B cell (primary cell): Measurements from ENCODE around the gene H1-8. TPM values are rescaled to one million over a fixed set of nuclear protein-coding genes. Genes with fewer than 3 reads are reported as not detected.

Source experiments
- ATAC-seq: fragments of 200-7000 bp; cut with Tn5 transposase; one replicate; pipeline ENCODE4 v1.10.0; 2021; ENCODE audit warnings: low read depth, mild to moderate bottlenecking, moderate number of reproducible peaks, moderate library complexity
- CTCF ChIA-PET: fragments of 350-600 bp; sonication (Branson Sonifier 250); formaldehyde crosslinking; loops from one replicate; lab custom pipeline; 2021; ENCODE audit warnings: antibody characterized with exemption, inconsistent platforms; lab: Charles Lee
- POLR2A ChIA-PET: fragments of 350-600 bp; sonication (Branson Sonifier 250); formaldehyde crosslinking; loops from one replicate; lab custom pipeline; 2021; ENCODE audit warnings: antibody characterized with exemption; lab: Charles Lee
- DNase-seq: peaks from one replicate; pipeline ENCODE4 v3.0.0; 2013
- H2AFZ ChIP-seq: 2 replicates; pipeline ENCODE4 v1.6.1; 2012; ENCODE audit warnings: mild to moderate bottlenecking, low read depth, low read length; ENCODE audit not compliant: insufficient read depth, poor library complexity, severe bottlenecking
- H3K27ac ChIP-seq, 2 donors: 1 replicate in 1 of 2; 2 replicates in 1 of 2; pipeline ENCODE4 v1.5.1; 2012 to 2013; ENCODE audit warnings: low read length in 2 of 2, mild to moderate bottlenecking in 2 of 2, moderate library complexity in 1 of 2
- H3K27me3 ChIP-seq, 4 experiments: fragments of 200-600 bp in 1 of 4; sonication (generic) in 1 of 4; replicated peaks in 1 of 4; 1 replicate in 2 of 4; 2 replicates in 2 of 4; pipeline versions ENCODE4 v1.6.1 to v1.7.0; 2013 to 2016; ENCODE audit warnings: low read length in 3 of 4, mild to moderate bottlenecking in 2 of 4, mixed read lengths in 1 of 4, moderate library complexity in 1 of 4; ENCODE audit not compliant: insufficient read depth in 4 of 4, control insufficient read depth in 3 of 4; ENCODE audit errors: control extremely low read depth in 1 of 4
- H3K36me3 ChIP-seq, 2 experiments: replicated peaks in 1 of 2; 1 replicate in 1 of 2; 2 replicates in 1 of 2; pipeline versions ENCODE4 v1.6.1 to v1.7.1; 2013; ENCODE audit warnings: low read length in 1 of 2; ENCODE audit not compliant: insufficient read depth in 2 of 2, control insufficient read depth in 1 of 2; ENCODE audit errors: control extremely low read depth in 1 of 2, extremely low read depth in 1 of 2
- H3K4me1 ChIP-seq, 2 donors: fragments of 200-600 bp in 1 of 2; sonication (generic) in 1 of 2; 1 replicate in 1 of 2; 2 replicates in 1 of 2; pipeline versions ENCODE4 v1.5.1 to v1.6.1; 2013 to 2017; ENCODE audit warnings: low read length in 2 of 2; ENCODE audit not compliant: control insufficient read depth in 2 of 2, insufficient read depth in 2 of 2
- H3K4me2 ChIP-seq: replicated peaks from 2 replicates; pipeline ENCODE3; 2012; ENCODE audit warnings: mild to moderate bottlenecking, low read depth, low read length; ENCODE audit not compliant: poor library complexity, severe bottlenecking
- H3K4me3 ChIP-seq, 5 experiments: fragments of 200-600 bp in 1 of 5; sonication (generic) in 1 of 5; 1 replicate in 3 of 5; 2 replicates in 2 of 5; pipeline versions ENCODE4 v1.5.1 to v1.7.0; 2011 to 2016; ENCODE audit warnings: low read length in 4 of 5, mild to moderate bottlenecking in 4 of 5, low read depth in 2 of 5, control low read depth in 1 of 5, moderate library complexity in 1 of 5; ENCODE audit not compliant: insufficient read depth in 1 of 5; ENCODE audit errors: control extremely low read depth in 1 of 5, extremely low read depth in 1 of 5
- H3K79me2 ChIP-seq: fragments of 200-600 bp; sonication (generic); one replicate; pipeline ENCODE4 v1.6.0; 2016; ENCODE audit warnings: low read length; ENCODE audit not compliant: control insufficient read depth, insufficient read depth
- H3K9ac ChIP-seq: fragments of 200-600 bp; sonication (generic); 2 replicates; pipeline ENCODE4 v1.6.1; 2017; ENCODE audit warnings: mild to moderate bottlenecking, low read length, moderate library complexity
- H3K9me3 ChIP-seq, 3 donors: one replicate each; pipeline versions ENCODE4 v1.6.1 to v1.7.1; 2013; ENCODE audit warnings: low read length in 2 of 3; ENCODE audit not compliant: control insufficient read depth in 2 of 3, insufficient read depth in 1 of 3; ENCODE audit errors: control extremely low read depth in 1 of 3
- H4K20me1 ChIP-seq: 2 replicates; pipeline ENCODE4 v1.6.0; 2012; ENCODE audit warnings: mild to moderate bottlenecking, low read length; ENCODE audit not compliant: insufficient read depth, control insufficient read depth, poor library complexity, severe bottlenecking
- H3K27ac Mint-ChIP-seq: one replicate; pipeline ENCODE4 v1.8.0; 2021; ENCODE audit warnings: mixed read lengths
- H3K27me3 Mint-ChIP-seq: one replicate; pipeline ENCODE4 v1.8.0; 2021; ENCODE audit warnings: mixed read lengths
- H3K4me1 Mint-ChIP-seq: one replicate; pipeline ENCODE4 v1.8.0; 2021; ENCODE audit warnings: mixed read lengths
- H3K4me3 Mint-ChIP-seq: one replicate; pipeline ENCODE4 v1.8.0; 2021; ENCODE audit warnings: mixed read lengths
- H3K9me3 Mint-ChIP-seq: one replicate; pipeline ENCODE4 v1.8.0; 2022; ENCODE audit warnings: mixed read lengths; ENCODE audit not compliant: insufficient read depth
- EZH2 ChIP-seq: IDR thresholded peaks from 2 replicates; pipeline ENCODE4 v1.6.1; 2012; ENCODE audit warnings: borderline replicate concordance, low read depth, mild to moderate bottlenecking, moderate library complexity, low read length; ENCODE audit not compliant: insufficient read depth, poor library complexity, severe bottlenecking
- WGBS: methylation state at CpG from one replicate; pipeline ENCODE4 v1.1.5; 2013; ENCODE audit warnings: missing lambda C conversion rate; ENCODE audit not compliant: insufficient coverage; 5-methylcytosine and 5-hydroxymethylcytosine counted together
- intact Hi-C: fragments of 100-400 bp; cut with micrococcal nuclease; formaldehyde crosslinking; loops from one replicate; pipeline ENCODE4 v1.10.0; 2022
- polyA plus RNA-seq: library from polyadenylated mRNA; depleted of rRNA; stranded (reverse); fragments of >200 nt; gene quantifications from 2 replicates; pipeline ENCODE4 v1.2.3, GENCODE V29; 2012
- total RNA-seq, 2 donors: library from RNA; stranded (reverse); fragments of 120-200 nt in 1 of 2; gene quantifications; 1 replicate in 1 of 2; 2 replicates in 1 of 2; pipeline versions ENCODE4 v1.2.3 to v1.2.4, GENCODE V29; 2013 to 2022
- TF ChIP-seq, protein P1 (sequence below): fragments of 200-600 bp; IDR thresholded peaks from one replicate; pipeline ENCODE4 v1.8.0; 2022; ENCODE audit warnings: antibody characterized with exemption, mild to moderate bottlenecking

The H1-8 gene
- total and polyA plus RNA-seq, 2 donors (not counting 1 experiment from before 2014, with no cell fraction given), result not detected

DNA sequence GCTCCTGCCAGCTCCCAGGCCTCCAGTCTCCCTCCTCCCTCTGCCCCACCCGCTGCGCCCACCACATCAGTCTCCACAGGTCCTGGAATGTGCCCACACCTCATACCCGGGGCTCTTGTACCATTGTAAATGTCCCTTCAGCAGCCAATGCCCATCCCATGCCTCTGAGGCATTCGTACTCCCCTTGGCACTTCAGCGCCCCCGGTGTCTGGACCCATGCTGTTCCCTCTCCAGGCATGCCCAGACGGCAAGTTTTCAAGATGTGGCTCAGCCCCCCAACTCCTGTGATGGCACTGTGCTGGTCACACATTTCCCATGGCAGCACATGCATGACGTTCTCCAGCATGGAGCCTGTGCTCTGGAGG lies 50.2 kb downstream of the H1-8 start:
- Mint-ChIP-seq H3K4me1 (peaks cover 23% of the 10 kb centered on the region), H3K4me3 (peak overlapping the region; percentile 29), H3K9me3 (no peaks in the 10 kb centered on the region), H3K27ac (peak overlapping the region; percentile 15), H3K27me3 (peaks cover 24% of the 10 kb centered on the region)
- peaks cover 0 to 33% (median 12%) of the 10 kb centered on the region in 4 experiments for H3K27me3 ChIP-seq
- ChIA-PET CTCF (interaction anchor here (1.4 to 3.3 kb wide), 4 partner anchors 10 to 102 kb away, joined by 3 to 12 read pairs (median 9); no protein-coding TSS in a partner anchor), POLR2A (interaction anchor here (0.6 to 3.3 kb wide), 3 partner anchors 12 to 1636 kb away, joined by 3 to 17 read pairs (median 7); partner anchors contain the start of gene PLXND1)
- H3K79me2 ChIP-seq, result no peaks in the 10 kb centered on the region
- TF ChIP-seq, protein P1, sequence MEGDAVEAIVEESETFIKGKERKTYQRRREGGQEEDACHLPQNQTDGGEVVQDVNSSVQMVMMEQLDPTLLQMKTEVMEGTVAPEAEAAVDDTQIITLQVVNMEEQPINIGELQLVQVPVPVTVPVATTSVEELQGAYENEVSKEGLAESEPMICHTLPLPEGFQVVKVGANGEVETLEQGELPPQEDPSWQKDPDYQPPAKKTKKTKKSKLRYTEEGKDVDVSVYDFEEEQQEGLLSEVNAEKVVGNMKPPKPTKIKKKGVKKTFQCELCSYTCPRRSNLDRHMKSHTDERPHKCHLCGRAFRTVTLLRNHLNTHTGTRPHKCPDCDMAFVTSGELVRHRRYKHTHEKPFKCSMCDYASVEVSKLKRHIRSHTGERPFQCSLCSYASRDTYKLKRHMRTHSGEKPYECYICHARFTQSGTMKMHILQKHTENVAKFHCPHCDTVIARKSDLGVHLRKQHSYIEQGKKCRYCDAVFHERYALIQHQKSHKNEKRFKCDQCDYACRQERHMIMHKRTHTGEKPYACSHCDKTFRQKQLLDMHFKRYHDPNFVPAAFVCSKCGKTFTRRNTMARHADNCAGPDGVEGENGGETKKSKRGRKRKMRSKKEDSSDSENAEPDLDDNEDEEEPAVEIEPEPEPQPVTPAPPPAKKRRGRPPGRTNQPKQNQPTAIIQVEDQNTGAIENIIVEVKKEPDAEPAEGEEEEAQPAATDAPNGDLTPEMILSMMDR, result no peak
- no peak for TF ChIP-seq EZH2
- no peaks in the 10 kb centered on the region for H3K36me3 ChIP-seq
- WGBS, result 73% methylated on average over 8 of the region's 8 CpGs
- H4K20me1 ChIP-seq, result no peaks in the 10 kb centered on the region
- H2AFZ ChIP-seq, result peak overlapping the region; percentile 39
- peaks cover 0 to 7% (median 0%) of the 10 kb centered on the region in 3 donors for H3K9me3 ChIP-seq
- H3K4me2 ChIP-seq, result peak overlapping the region; percentile 60
- no peak for ATAC-seq
- no peak overlapping the region for H3K4me3 ChIP-seq
- H3K4me1 ChIP-seq, result peaks cover 19 to 24% of the 10 kb centered on the region in 2 donors
- DNase-seq, result no peak
- H3K9ac ChIP-seq, result no peak overlapping the region
- intact Hi-C loops, result no loop called here
- no peak overlapping the region for H3K27ac ChIP-seq

DNA sequence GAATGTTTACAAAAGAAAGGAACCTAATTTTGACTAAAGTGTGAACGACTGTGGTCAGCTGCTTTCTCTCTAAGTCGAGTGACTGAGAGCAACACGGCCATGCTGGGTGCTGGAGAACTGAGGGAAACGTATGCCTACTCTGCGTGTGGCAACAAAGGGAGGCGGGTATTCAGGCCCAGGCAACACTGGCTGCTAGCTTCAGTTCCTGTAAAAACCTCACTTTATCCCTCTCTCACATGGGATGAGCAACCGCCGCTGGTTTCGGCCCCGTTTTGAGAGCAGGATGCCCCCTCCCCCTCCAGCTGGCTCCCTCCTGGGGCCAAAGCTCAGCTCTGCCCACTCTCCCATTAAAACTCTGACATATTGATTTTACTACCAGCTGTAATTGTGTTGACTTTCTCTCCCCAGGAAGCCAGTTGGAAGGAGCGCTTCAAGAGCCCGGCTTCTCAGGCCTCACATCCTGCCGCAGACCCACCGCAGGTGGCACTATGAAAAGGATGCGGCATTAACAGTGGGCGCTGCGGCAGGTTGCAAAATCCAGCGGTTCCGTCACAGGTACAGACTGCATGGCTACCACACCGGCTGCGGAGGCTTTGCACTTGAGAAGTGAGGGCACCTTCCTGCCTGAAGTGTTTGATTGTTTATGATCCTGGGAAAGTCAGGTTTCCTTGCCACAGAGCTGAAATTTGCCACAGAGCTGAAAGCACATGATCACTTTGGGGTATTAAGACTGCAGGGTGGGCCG lies 50.8 kb downstream of the H1-8 start:
- no peaks in the 10 kb centered on the region for H3K79me2 ChIP-seq
- ATAC-seq (peak; percentile 29), DNase-seq (peak; percentile 34)
- peak overlapping the region; percentile 39 for H2AFZ ChIP-seq
- Mint-ChIP-seq H3K4me3 (peak overlapping the region; percentile 29), H3K27ac (peak overlapping the region; percentile 28), H3K27me3 (peaks cover 24% of the 10 kb centered on the region), H3K4me1 (peaks cover 24% of the 10 kb centered on the region), H3K9me3 (no peaks in the 10 kb centered on the region)
- peaks cover 0 to 33% (median 12%) of the 10 kb centered on the region in 4 experiments for H3K27me3 ChIP-seq
- H3K4me1 ChIP-seq, result peaks cover 19 to 24% of the 10 kb centered on the region in 2 donors
- CTCF ChIA-PET, result interaction anchor here (1.4 to 3.3 kb wide), 5 partner anchors 9 to 103 kb away, joined by 3 to 12 read pairs (median 7); no protein-coding TSS in a partner anchor
- H3K4me3 ChIP-seq, result peak overlapping the region in 1 of 5 experiments; percentile 9
- no peak overlapping the region for H3K27ac ChIP-seq
- intact Hi-C loops, result loop anchor here (2.0 kb wide), 1 partner anchor 15 kb away; no protein-coding TSS in a partner anchor
- H3K9ac ChIP-seq, result no peak overlapping the region
- peaks cover 0 to 7% (median 0%) of the 10 kb centered on the region in 3 donors for H3K9me3 ChIP-seq
- WGBS, result 6% methylated on average over 22 of the region's 22 CpGs
- no peaks in the 10 kb centered on the region for H4K20me1 ChIP-seq
- H3K36me3 ChIP-seq, result no peaks in the 10 kb centered on the region
- POLR2A ChIA-PET, result interaction anchor here (2.0 to 3.3 kb wide), 2 partner anchors 12 to 16 kb away, joined by 7 to 17 read pairs; partner anchors contain the start of gene PLXND1
- peak overlapping the region; percentile 60 for H3K4me2 ChIP-seq
- TF ChIP-seq, protein P1, result no peak
- TF ChIP-seq EZH2, result no peak
